Heart left ventricle (tissue), 16 donors: ENCODE results near the gene SBNO2. TPM values are rescaled to one million over a fixed set of nuclear protein-coding genes. Genes with fewer than 3 reads are reported as not detected.
A peak's percentile ranks its signal among the peaks of the same experiment; 100 is the strongest.

Source experiments
- ATAC-seq, 4 donors: fragments of 200-7000 bp; cut with Tn5 transposase; one replicate each; pipeline ENCODE4 v1.9.1; 2020 to 2022; ENCODE audit warnings: moderate library complexity in 4 of 4, mild to moderate bottlenecking in 3 of 4, moderate number of reproducible peaks in 1 of 4
- DNase-seq, 5 donors: peaks; one replicate each; pipeline ENCODE4 v3.0.0-alpha.2; 2020
- H3K27ac ChIP-seq, 12 donors: fragments of 200-600 bp; sonication (generic) in 4 of 12; one replicate each; pipeline versions ENCODE4 v1.5.0 to v1.8.0; 2016 to 2022; ENCODE audit warnings: mild to moderate bottlenecking in 2 of 12
- H3K27me3 ChIP-seq, 9 donors: fragments of 200-600 bp; sonication (generic) in 2 of 9; one replicate each; pipeline versions ENCODE4 v1.5.1 to v1.8.0; 2016 to 2022; ENCODE audit warnings: mild to moderate bottlenecking in 3 of 9
- H3K36me3 ChIP-seq, 9 donors: fragments of 200-600 bp; sonication (generic) in 2 of 9; one replicate each; pipeline versions ENCODE4 v1.5.0 to v1.8.0; 2018 to 2022; ENCODE audit warnings: mild to moderate bottlenecking in 2 of 9
- H3K4me1 ChIP-seq, 12 donors: fragments of 200-600 bp; sonication (generic) in 4 of 12; one replicate each; pipeline versions ENCODE4 v1.5.0 to v1.8.0; 2016 to 2022; ENCODE audit warnings: mild to moderate bottlenecking in 3 of 12
- H3K4me3 ChIP-seq, 12 donors: fragments of 200-600 bp; sonication (generic) in 4 of 12; one replicate each; pipeline versions ENCODE4 v1.5.0 to v1.8.0; 2017 to 2022; ENCODE audit warnings: mild to moderate bottlenecking in 9 of 12, moderate library complexity in 4 of 12
- H3K9me3 ChIP-seq, 12 donors: fragments of 200-600 bp; sonication (generic) in 4 of 12; one replicate each; pipeline versions ENCODE4 v1.5.0 to v1.8.0; 2016 to 2022; ENCODE audit warnings: mild to moderate bottlenecking in 1 of 12
- POLR2A ChIP-seq, 2 donors: fragments of 450-650 bp; IDR thresholded peaks; one replicate each; pipeline ENCODE4 v1.6.1; 2017; ENCODE audit warnings: antibody characterized with exemption in 2 of 2, mild to moderate bottlenecking in 2 of 2, moderate library complexity in 2 of 2
- WGBS, 4 donors: extraction: QIAGEN DNeasy Blood & Tissue Kit in 2 of 4; methylation state at CpG; one replicate each; pipeline versions ENCODE4 v1.1.5 to v1.1.7; 2013 to 2018; 5-methylcytosine and 5-hydroxymethylcytosine counted together
- intact Hi-C, 10 donors: fragments of 100-400 bp; cut with DNase I; formaldehyde crosslinking; loops; one replicate each; pipeline versions ENCODE4 v1.11.1 to v1.14.2; 2022
- polyA plus RNA-seq, 2 donors: library from polyadenylated mRNA; stranded (reverse); fragments of 200-250 nt; gene quantifications; one replicate each; pipeline ENCODE4 v1.2.3, GENCODE V29; 2013
- total RNA-seq, 9 donors: library from RNA; depleted of rRNA in 2 of 9; stranded (reverse); fragments of >200 nt in 2 of 9; fragmentation: NEBNext Ultra II Directional in 3 of 9; extraction: Animal tissue kit (Norgen Biotek cat#: 25700) in 3 of 9; gene quantifications; one replicate each; pipeline versions ENCODE4 v1.1.0 to v1.2.4, GENCODE V29; 2016 to 2023
- TF ChIP-seq, protein P1 (sequence below), 12 donors: fragments of 200-600 bp; sonication (generic) in 4 of 12; IDR thresholded peaks; one replicate each; pipeline versions ENCODE4 v1.5.0 to v1.8.0; 2018 to 2022; ENCODE audit warnings: antibody characterized with exemption in 12 of 12, mild to moderate bottlenecking in 5 of 12
- donor health status: ischemic (EF 13 %, LVEDD 7.1; RV severe dilation, severe dysfunction).
- donor health status: healthy with polysubstance abuse.
- donor health status: DM: no; HTN: yes; CAD: no.
- donor health status: DM: no; HTN: no; CAD: no.
- donor health status: ischemic (EF 25% LVEDD 6.9; RV normal size, moderate dysfunction).
- donor health status: ischemic (EF 25% LVEDD 5.7; RV mildly dilated, moderate dysfunction).
- donor health status: healthy.
- donor health status: DM: yes; HTN: yes; CAD: no.
- donor health status: ischemic (EF 35%, LVEDD 5.7; RV mildly dilated, moderate dysfunction).
- donor health status: nonischemic (EF 11% LVEDD 7.7; RV severe dilation, severe dysfunction).
- donor health status: DM: yes; HTN: yes; CAD: no.
- donor health status: PGD.
- donor health status: ischemic (EF 29% LVEDD 5.4; RV normal size, mild dysfunction).
- donor health status: nonischemic (EF 23%, LVEDD 6.1; RV moderate dilation, normal function).

The SBNO2 gene
- total and polyA plus RNA-seq, 11 donors = 9.9 to 78.9 (median 18.7) TPM

DNA sequence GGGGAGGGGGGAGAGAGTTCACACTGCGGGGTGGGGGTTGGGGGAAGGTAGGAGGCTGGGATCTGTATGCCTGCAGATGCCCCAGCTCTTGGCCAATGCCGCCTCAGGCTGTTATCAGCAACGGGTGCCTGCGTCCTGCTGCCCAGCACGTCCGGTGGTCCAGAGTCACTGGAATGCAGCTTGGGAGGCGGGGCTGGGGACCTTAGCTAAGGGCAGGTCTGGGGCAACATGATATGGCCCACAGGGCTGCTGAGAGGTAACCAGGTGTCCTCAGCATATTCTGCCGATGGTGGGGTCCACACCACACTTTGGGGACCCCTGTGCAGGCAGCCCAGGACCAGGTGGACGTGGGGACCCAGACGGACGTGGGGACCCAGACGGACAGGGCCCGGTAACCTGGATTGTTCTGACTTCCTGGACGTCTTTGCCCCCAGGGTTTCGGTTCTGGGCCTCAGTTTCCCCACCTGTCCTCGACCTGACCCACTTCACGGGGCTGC lies 107.8 kb downstream of the SBNO2 start:
- DNase-seq (peak in 1 of 5 donors; percentile 61), ATAC-seq (no peak)
- WGBS, 4 donors = 25 to 28% (median 26%) methylated on average over 16 to 17 of the region's 17 CpGs
- TF ChIP-seq, protein P1, sequence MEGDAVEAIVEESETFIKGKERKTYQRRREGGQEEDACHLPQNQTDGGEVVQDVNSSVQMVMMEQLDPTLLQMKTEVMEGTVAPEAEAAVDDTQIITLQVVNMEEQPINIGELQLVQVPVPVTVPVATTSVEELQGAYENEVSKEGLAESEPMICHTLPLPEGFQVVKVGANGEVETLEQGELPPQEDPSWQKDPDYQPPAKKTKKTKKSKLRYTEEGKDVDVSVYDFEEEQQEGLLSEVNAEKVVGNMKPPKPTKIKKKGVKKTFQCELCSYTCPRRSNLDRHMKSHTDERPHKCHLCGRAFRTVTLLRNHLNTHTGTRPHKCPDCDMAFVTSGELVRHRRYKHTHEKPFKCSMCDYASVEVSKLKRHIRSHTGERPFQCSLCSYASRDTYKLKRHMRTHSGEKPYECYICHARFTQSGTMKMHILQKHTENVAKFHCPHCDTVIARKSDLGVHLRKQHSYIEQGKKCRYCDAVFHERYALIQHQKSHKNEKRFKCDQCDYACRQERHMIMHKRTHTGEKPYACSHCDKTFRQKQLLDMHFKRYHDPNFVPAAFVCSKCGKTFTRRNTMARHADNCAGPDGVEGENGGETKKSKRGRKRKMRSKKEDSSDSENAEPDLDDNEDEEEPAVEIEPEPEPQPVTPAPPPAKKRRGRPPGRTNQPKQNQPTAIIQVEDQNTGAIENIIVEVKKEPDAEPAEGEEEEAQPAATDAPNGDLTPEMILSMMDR (IDR thresholded peaks at IDR 0.05) = no peak
- no peak for TF ChIP-seq POLR2A (IDR thresholded peaks at IDR 0.05)
- H3K4me3 ChIP-seq = peak overlapping the region in 7 of 12 donors; percentile 30 to 80 (median 47)
- peaks cover 5 to 52% (median 24%) of the 10 kb centered on the region in 12 donors for H3K4me1 ChIP-seq
- intact Hi-C loops = no loop called here
- H3K36me3 ChIP-seq = peaks cover 0 to 16% (median 0%) of the 10 kb centered on the region in 9 donors
- H3K9me3 ChIP-seq = no peaks in the 10 kb centered on the region
- H3K27ac ChIP-seq = peak overlapping the region in 2 of 12 donors; percentile 82 to 97
- peaks cover 29 to 76% (median 51%) of the 10 kb centered on the region in 9 donors for H3K27me3 ChIP-seq

DNA sequence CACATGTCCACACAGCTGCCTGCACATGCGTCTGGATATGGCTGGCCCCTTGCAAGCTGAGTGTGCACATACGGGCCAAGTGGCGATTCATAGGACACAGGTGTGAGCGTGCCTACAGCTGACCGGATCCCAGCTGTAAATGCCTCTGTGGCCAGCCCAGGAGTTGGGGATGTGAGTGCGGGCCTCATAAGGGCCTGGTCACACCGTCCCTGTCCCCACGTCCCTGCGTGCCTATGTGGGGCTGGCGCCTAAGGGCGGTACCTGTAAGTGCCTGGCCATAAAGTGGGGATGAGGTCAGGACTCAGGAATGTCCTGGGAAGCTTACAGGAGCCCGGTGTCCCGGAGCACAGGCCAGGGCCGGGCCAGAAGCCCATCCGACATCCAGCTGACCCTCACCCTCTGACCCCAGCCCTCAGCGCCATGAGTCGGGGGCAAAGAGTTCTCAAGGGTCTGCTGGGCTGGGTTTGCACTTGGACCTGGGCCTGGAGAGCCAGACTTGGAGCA lies 108.4 kb downstream of the SBNO2 start:
- H3K4me1 ChIP-seq = peaks cover 5 to 47% (median 22%) of the 10 kb centered on the region in 12 donors
- intact Hi-C loops = no loop called here
- peak overlapping the region in 1 of 12 donors; percentile 30 for H3K27ac ChIP-seq
- ATAC-seq (no peak), DNase-seq (no peak)
- WGBS, 4 donors = 55 to 58% (median 56%) methylated on average over 4 to 17 of the region's 17 CpGs
- H3K9me3 ChIP-seq = no peaks in the 10 kb centered on the region
- TF ChIP-seq, protein P1 (IDR thresholded peaks at IDR 0.05) = no peak
- TF ChIP-seq POLR2A (IDR thresholded peaks at IDR 0.05) = no peak
- peaks cover 0 to 11% (median 0%) of the 10 kb centered on the region in 9 donors for H3K36me3 ChIP-seq
- peaks cover 24 to 69% (median 45%) of the 10 kb centered on the region in 9 donors for H3K27me3 ChIP-seq
- H3K4me3 ChIP-seq = no peak overlapping the region

GRCh38 chr19:1064661-1065605 lies 109.1 kb downstream of the SBNO2 start:
- Histone ChIP-seq H3K4me1 (peaks cover 5 to 42% (median 22%) of the 10 kb centered on the region in 12 donors), H3K27me3 (peaks cover 20 to 62% (median 39%) of the 10 kb centered on the region in 9 donors), H3K36me3 (peaks cover 0 to 4% (median 0%) of the 10 kb centered on the region in 9 donors), H3K9me3 (peaks cover 0 to 5% (median 0%) of the 10 kb centered on the region in 12 donors), H3K4me3 (no peak overlapping the region), H3K27ac (peak overlapping the region in 1 of 12 donors; percentile 30)
- intact Hi-C loops = no loop called here
- 9 to 20% (median 14%) methylated on average over 34 to 60 of the region's 60 CpGs for WGBS, 4 donors
- ATAC-seq = peak in 3 of 4 donors; percentile 65 to 83 (median 73)
- peak in 4 of 5 donors; percentile 67 to 80 (median 76) for DNase-seq
- no peak for TF ChIP-seq POLR2A (IDR thresholded peaks at IDR 0.05)
- TF ChIP-seq, protein P1 (IDR thresholded peaks at IDR 0.05) = peak; percentile 46 to 93 (median 71)
